NCI-H2029 (cell line): ENCODE measurements around the gene AFF3.

ENCODE experiments used
- DNase-seq: peaks from one replicate; lab custom pipeline; 2025; lab: John Stamatoyannopoulos, UW

The AFF3 gene

GRCh38 chr2:99824758-99825157 lies 317.6 kb downstream of the AFF3 start:
- no peak for DNase-seq

GRCh38 chr2:99822474-99823207 lies 319.7 kb downstream of the AFF3 start:
- no peak for DNase-seq

- DNase-seq = no peak
These were observed 320.4 kb downstream of the AFF3 start for GRCh38 chr2:99821984-99822383.

GRCh38 chr2:99821572-99821971 lies 320.8 kb downstream of the AFF3 start:
- DNase-seq = no peak

- DNase-seq = no peak
These were observed 321.4 kb downstream of the AFF3 start for GRCh38 chr2:99821039-99821438.

- no peak for DNase-seq
These were observed 322.6 kb downstream of the AFF3 start for GRCh38 chr2:99819766-99820165.

GRCh38 chr2:99818842-99819241 lies 323.5 kb downstream of the AFF3 start:
- DNase-seq = no peak

GRCh38 chr2:99816908-99817307 lies 325.5 kb downstream of the AFF3 start:
- DNase-seq = no peak

- no peak for DNase-seq
These were observed 330.0 kb downstream of the AFF3 start for GRCh38 chr2:99812426-99812825.

- DNase-seq = no peak
These were observed 330.8 kb downstream of the AFF3 start for GRCh38 chr2:99811544-99811943.

GRCh38 chr2:99810225-99810624 lies 332.2 kb downstream of the AFF3 start:
- no peak for DNase-seq

- no peak for DNase-seq
These were observed 333.0 kb downstream of the AFF3 start for GRCh38 chr2:99809259-99809900.

- DNase-seq = no peak
These were observed 333.8 kb downstream of the AFF3 start for GRCh38 chr2:99808361-99809200.

- no peak for DNase-seq
These were observed 335.6 kb downstream of the AFF3 start for GRCh38 chr2:99806758-99807157.

GRCh38 chr2:99805930-99806476 lies 336.4 kb downstream of the AFF3 start:
- no peak for DNase-seq

- no peak for DNase-seq
These were observed 338.5 kb downstream of the AFF3 start for GRCh38 chr2:99803846-99804245.

GRCh38 chr2:99802734-99803133 lies 339.7 kb downstream of the AFF3 start:
- no peak for DNase-seq

- no peak for DNase-seq
These were observed 341.0 kb downstream of the AFF3 start for GRCh38 chr2:99801327-99801901.

GRCh38 chr2:99797475-99797874 lies 344.9 kb downstream of the AFF3 start:
- no peak for DNase-seq

- DNase-seq = no peak
These were observed 348.0 kb downstream of the AFF3 start for GRCh38 chr2:99794414-99794813.

GRCh38 chr2:99793022-99793421 lies 349.4 kb downstream of the AFF3 start:
- no peak for DNase-seq

- DNase-seq = no peak
These were observed 352.5 kb downstream of the AFF3 start for GRCh38 chr2:99789849-99790248.
